DMS 273 (cell line): ENCODE results near the gene TNFRSF1A.

Experiments
- DNase-seq: peaks from one replicate; lab custom pipeline; 2025; ENCODE audit not compliant: unreplicated experiment; lab: John Stamatoyannopoulos, UW

TNFRSF1A gene

GRCh38 chr12:6279631-6280030 lies 62.2 kb downstream of the TNFRSF1A start:
- DNase-seq, result no peak

GRCh38 chr12:6279256-6279628 lies 62.6 kb downstream of the TNFRSF1A start:
- no peak for DNase-seq
